ENCODE results near the gene PARK7.

Gene PARK7

DNA sequence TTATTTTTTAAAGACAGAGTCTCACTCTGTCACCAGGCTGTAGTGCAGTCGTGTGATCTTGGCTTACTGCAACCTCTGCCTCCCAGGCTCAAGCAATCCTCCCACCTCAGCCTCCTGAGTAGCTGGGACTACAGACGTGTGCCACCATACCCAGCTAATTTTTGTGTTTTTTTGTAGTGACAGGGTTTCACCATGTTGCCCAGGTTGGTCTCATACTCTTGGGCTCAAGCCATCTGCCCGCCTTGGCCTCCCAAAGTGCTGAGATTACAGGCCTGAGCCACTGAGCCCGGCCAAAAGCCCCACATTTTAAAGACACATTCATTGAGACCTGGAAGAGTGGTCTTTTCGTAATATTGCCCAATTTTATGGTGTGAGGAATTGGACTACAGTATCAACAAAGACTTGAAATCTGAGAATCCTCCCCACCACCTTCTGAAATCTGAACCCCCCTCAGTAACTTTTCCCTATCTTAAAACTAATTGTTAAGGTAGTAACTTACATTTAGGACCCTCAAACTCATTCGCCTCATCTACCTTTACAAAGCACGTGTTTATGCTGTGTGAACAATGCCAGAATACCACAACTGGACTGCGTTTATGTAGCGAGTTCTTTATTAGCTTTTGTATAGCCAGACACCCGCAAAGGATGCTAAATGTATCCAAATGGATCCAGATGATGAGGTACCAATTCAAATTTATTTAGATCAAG, 61.9 kb downstream of the PARK7 start:
- Histone ChIP-seq H3K4me3 (ENCODE audit: low read depth in 1 of 2, low read length in 2 of 2) (no peak overlapping the region), H3K9ac (ENCODE audit: low read depth, low read length) (no peak overlapping the region), H3K4me2 (ENCODE audit: insufficient read depth, low read length) (no peak overlapping the region), H2AFZ (ENCODE audit: low read depth, low read length) (no peak overlapping the region), H3K27me3 (ENCODE audit: insufficient read depth, low read length, poor library complexity) (peaks cover 15% of the 10 kb centered on the region), H4K20me1 (ENCODE audit: insufficient read depth, low read length) (no peaks in the 10 kb centered on the region), H3K36me3 (ENCODE audit: insufficient read depth, low read length) (no peaks in the 10 kb centered on the region), H3K9me3 (ENCODE audit: insufficient read depth, low read length, severe bottlenecking) (no peaks in the 10 kb centered on the region), H3K79me2 (ENCODE audit: insufficient read depth, low read length) (no peaks in the 10 kb centered on the region), H3K27ac (ENCODE audit: low read length) (no peak overlapping the region), H3K4me1 (ENCODE audit: insufficient read depth, low read length) (no peaks in the 10 kb centered on the region)
- ATAC-seq (ENCODE audit: insufficient read depth, low read depth) = no peak
- TF ChIP-seq, protein P1, sequence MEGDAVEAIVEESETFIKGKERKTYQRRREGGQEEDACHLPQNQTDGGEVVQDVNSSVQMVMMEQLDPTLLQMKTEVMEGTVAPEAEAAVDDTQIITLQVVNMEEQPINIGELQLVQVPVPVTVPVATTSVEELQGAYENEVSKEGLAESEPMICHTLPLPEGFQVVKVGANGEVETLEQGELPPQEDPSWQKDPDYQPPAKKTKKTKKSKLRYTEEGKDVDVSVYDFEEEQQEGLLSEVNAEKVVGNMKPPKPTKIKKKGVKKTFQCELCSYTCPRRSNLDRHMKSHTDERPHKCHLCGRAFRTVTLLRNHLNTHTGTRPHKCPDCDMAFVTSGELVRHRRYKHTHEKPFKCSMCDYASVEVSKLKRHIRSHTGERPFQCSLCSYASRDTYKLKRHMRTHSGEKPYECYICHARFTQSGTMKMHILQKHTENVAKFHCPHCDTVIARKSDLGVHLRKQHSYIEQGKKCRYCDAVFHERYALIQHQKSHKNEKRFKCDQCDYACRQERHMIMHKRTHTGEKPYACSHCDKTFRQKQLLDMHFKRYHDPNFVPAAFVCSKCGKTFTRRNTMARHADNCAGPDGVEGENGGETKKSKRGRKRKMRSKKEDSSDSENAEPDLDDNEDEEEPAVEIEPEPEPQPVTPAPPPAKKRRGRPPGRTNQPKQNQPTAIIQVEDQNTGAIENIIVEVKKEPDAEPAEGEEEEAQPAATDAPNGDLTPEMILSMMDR (IDR thresholded peaks at IDR 0.05; ENCODE audit: borderline replicate concordance, extremely low read depth, low read length, poor library complexity, severe bottlenecking) = no peak
- no peak for TF ChIP-seq EZH2 (IDR thresholded peaks at IDR 0.05; ENCODE audit: borderline replicate concordance, low read depth, low read length, severe bottlenecking)
- no peak for DNase-seq

DNA sequence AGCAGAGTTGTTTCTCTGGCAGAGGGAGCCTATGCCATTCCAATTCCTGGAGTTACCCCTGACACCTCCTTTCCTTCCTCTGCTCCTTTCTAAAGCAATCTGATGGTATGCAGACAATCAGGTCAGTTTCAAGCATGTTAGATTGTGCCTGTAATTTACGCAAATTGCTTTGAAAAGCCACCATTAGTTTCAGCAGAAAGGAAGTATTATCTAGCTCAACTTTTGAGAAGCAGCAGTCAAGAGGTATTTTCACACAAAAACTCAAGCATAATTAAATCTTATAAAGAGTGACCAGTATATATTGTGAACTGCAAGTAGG, 62.4 kb downstream of the PARK7 start:
- Histone ChIP-seq H2AFZ (ENCODE audit: low read depth, low read length) (no peak overlapping the region), H3K27ac (ENCODE audit: low read length) (no peak overlapping the region), H3K36me3 (ENCODE audit: insufficient read depth, low read length) (no peaks in the 10 kb centered on the region), H3K4me2 (ENCODE audit: insufficient read depth, low read length) (no peak overlapping the region), H3K9ac (ENCODE audit: low read depth, low read length) (no peak overlapping the region), H3K4me1 (ENCODE audit: insufficient read depth, low read length) (no peaks in the 10 kb centered on the region), H3K27me3 (ENCODE audit: insufficient read depth, low read length, poor library complexity) (peaks cover 11% of the 10 kb centered on the region), H3K9me3 (ENCODE audit: insufficient read depth, low read length, severe bottlenecking) (no peaks in the 10 kb centered on the region), H3K4me3 (ENCODE audit: low read depth in 1 of 2, low read length in 2 of 2) (no peak overlapping the region), H3K79me2 (ENCODE audit: insufficient read depth, low read length) (no peaks in the 10 kb centered on the region), H4K20me1 (ENCODE audit: insufficient read depth, low read length) (no peaks in the 10 kb centered on the region)
- DNase-seq (no peak), ATAC-seq (ENCODE audit: insufficient read depth, low read depth) (no peak)
- TF ChIP-seq, protein P1 (IDR thresholded peaks at IDR 0.05; ENCODE audit: borderline replicate concordance, extremely low read depth, low read length, poor library complexity, severe bottlenecking) = no peak
- TF ChIP-seq EZH2 (IDR thresholded peaks at IDR 0.05; ENCODE audit: borderline replicate concordance, low read depth, low read length, severe bottlenecking) = no peak

DNA sequence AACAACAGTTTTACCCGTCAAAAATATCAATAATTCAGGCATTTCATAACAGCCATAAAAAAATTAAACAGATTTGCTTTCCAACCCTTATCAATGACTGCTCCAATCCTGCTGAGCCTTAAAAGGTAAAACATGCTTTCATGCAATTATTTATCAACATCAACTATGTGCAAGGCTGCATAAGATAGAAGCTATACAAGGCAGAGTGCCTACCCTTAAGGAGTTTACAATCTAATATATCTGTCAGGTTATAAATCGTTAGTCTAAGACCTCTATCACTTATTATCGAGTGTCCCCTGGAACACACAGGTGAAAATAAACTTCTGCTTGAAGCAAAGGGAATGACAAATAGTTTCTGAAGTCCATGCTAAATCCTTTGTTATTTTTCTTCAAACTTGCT, 62.8 kb downstream of the PARK7 start:
- H3K9ac ChIP-seq (ENCODE audit: low read depth, low read length) = no peak overlapping the region
- no peaks in the 10 kb centered on the region for H4K20me1 ChIP-seq (ENCODE audit: insufficient read depth, low read length)

More for the DNA sequence above, 62.8 kb downstream of the PARK7 start:
- Histone ChIP-seq H3K4me3 (ENCODE audit: low read depth in 1 of 2, low read length in 2 of 2) (no peak overlapping the region), H3K27me3 (ENCODE audit: insufficient read depth, low read length, poor library complexity) (peaks cover 11% of the 10 kb centered on the region), H3K4me1 (ENCODE audit: insufficient read depth, low read length) (no peaks in the 10 kb centered on the region), H3K36me3 (ENCODE audit: insufficient read depth, low read length) (no peaks in the 10 kb centered on the region), H3K79me2 (ENCODE audit: insufficient read depth, low read length) (no peaks in the 10 kb centered on the region), H3K27ac (ENCODE audit: low read length) (no peak overlapping the region), H3K4me2 (ENCODE audit: insufficient read depth, low read length) (no peak overlapping the region), H2AFZ (ENCODE audit: low read depth, low read length) (no peak overlapping the region), H3K9me3 (ENCODE audit: insufficient read depth, low read length, severe bottlenecking) (no peaks in the 10 kb centered on the region)
- DNase-seq (no peak), ATAC-seq (ENCODE audit: insufficient read depth, low read depth) (no peak)
- TF ChIP-seq, protein P1 (IDR thresholded peaks at IDR 0.05; ENCODE audit: borderline replicate concordance, extremely low read depth, low read length, poor library complexity, severe bottlenecking) = no peak
- no peak for TF ChIP-seq EZH2 (IDR thresholded peaks at IDR 0.05; ENCODE audit: borderline replicate concordance, low read depth, low read length, severe bottlenecking)
